SK-MEL-5 (cell line): ENCODE measurements around the gene PCBP3. TPM values are rescaled to one million over a fixed set of nuclear protein-coding genes. Genes with fewer than 3 reads are reported as not detected.
"Not testable (repeated sequence)": the region's sequence is repeated elsewhere in the genome, so short reads cannot be mapped to it uniquely, and the experiment has no call there.

Experiments
- DNase-seq: peaks from one replicate; pipeline ENCODE4 v3.0.0-alpha.2; 2016; ENCODE audit warnings: low read depth, low spot score
- in situ Hi-C: cut with HindIII; loops from 2 replicates; pipeline ENCODE4 v1.10.0; 2016; ENCODE audit warnings: low sequenced_read_pairs, high pct_unique_total_duplicates, low pct_unique_long_range_greater_than_20kb
- total RNA-seq: library from RNA; depleted of rRNA; stranded (reverse); fragments of >200 nt; shearing (Covaris generic); gene quantifications from 2 replicates; pipeline ENCODE4 v1.2.3, GENCODE V29; 2014

Gene PCBP3
- total RNA-seq, 1 experiment from 2014 or later, result not detected

DNA sequence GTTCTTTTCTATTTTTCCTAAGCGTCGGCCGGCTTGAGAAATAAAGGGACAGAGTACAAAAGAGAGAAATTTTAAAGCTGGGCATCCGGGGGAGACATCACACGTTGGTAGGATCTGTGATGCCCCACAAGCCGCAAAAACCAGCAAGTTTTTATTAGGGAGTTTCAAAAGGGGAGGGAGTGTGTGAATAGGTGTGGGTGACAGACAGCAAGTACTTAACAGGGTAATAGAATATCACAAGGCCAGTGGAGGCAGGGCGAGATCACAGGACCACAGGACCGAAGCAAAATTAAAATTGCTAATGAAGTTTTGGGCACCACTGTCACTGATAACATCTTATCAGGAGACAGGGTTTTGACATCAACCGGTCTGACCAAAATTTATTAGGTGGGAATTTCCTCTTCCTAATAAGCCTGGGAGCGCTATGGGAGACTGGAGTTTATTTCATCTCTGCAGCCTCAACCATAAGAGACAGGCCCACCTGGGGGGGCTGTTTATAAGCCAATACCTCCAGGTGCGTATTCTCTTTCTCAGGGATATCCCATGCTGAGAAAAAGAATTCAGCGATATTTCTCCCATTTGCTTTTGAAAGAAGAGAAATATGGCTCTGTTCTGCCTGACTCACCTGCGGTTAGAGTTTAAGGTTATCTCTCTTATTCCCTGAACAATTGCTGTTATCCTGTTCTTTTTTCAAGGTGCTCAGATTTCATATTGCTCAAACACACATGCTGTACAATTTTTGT is 332.3 kb downstream of the PCBP3 start:
- DNase-seq, in situ Hi-C loops: not testable (repeated sequence)

DNA sequence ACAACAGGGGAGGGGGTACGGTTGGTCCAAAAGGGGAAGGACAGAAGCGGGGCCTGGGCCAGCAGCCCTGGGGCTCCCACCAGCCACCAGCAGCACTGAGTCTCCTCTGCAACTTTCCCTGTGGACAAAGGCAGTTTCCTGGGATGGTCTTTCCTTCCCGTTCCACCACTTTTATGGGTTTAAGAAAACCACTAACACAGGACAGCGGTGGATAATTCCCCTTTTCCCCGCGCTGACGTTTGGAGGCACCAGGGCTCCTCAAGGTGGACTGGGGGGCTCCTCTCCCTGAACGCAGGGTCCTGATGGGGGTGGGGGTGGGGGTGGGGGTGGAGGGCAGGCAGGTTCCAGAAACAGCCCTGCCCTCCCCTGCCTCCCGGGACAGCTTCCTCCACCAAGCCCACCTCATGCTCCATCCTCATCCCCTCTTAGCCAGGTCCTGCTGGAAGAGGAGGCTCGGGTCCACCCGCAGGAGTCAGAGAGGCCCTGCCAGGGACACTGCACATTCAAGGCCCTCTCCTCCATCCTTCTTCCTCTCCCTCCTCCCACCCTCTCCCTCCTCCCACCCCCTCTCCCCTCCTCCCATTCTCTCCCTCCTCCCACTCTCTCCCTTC is 333.3 kb downstream of the PCBP3 start:
- DNase-seq, result no peak
- in situ Hi-C loops, result no loop called here

DNA sequence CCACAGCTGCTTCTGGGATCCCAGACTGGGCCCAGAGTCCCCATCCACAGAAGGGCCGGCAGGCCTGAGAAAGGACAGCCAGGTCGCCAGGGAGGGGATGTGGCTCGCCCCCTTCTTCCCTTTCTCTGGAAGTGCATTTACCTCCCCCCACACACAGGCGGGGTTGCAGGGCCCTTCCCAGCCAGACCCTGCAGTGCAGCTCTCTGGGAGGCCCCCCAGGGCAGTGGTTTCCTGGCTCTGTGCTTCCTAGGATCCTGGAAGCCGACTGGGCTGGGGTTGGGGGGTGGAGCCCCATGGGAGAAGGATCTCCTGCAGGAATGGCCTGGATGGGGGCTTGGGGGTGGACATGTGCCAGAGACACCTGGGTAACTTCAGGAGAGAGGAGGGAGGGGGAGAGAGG is 333.9 kb downstream of the PCBP3 start:
- in situ Hi-C loops, result no loop called here
- no peak for DNase-seq

DNA sequence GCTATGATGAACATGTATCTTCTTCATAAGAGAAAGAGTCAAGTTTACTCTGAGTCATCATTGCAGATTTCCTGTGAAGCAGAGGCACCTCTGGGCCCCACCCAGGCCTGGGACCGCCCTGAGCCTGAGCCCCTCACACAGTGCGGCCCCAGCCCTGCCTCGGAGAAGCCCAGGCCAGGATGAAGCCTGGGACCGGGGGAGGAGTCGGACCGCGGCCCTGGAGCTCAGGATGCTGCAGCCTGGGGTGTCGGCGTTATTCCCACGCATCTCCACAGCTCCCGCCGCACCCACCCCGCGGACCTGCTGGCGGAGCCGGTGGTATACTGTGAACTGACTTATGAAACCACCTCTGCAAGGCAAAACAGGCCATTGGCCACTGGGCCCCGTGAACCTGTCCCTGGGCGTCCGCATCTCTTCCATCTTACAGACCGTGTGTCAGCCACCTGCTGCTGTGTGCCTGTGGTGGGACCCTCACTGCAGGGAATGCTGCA is 335.7 kb downstream of the PCBP3 start:
- no peak for DNase-seq
- in situ Hi-C loops, result no loop called here

DNA sequence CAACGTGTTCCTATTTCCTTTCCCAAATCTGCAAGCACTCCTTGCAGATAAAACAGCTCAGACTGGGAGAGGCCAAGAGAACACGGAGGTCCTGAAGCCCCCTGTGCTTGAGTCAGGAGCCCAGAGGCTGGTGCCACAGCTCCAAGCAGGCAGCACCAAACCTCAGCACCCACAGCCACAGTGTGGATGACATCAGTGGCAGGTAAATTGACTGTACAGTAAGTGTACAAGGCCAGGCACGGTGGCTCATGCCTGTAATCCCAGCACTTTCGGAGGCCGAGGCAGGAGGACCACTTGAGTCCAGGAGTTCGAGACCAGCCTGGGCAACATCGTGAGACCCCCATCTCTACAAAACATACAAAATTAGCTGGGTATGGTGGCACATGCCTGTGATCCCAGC is 336.1 kb downstream of the PCBP3 start:
- in situ Hi-C loops, result no loop called here
- no peak for DNase-seq

DNA sequence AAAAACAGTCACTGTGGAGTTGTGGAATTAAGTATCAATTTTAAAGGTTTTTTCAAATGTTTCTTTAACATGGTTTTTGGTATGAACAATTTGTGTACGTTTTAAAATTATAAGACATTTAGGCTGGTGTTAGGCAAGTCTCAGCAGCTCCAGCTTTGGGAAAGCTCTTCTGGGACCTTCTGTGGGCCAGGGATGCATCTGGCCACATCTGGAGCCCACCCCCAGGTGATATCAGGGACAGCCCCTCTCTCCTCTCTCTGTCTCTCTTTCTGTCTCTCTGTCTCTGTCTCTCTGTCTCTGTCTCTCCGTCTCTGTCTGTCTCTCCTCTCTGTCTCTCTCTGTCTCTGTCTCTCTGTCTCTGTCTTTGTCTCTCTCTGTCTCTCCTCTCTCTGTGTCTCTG is 336.7 kb downstream of the PCBP3 start:
- DNase-seq, result no peak
- in situ Hi-C loops, result no loop called here

DNA sequence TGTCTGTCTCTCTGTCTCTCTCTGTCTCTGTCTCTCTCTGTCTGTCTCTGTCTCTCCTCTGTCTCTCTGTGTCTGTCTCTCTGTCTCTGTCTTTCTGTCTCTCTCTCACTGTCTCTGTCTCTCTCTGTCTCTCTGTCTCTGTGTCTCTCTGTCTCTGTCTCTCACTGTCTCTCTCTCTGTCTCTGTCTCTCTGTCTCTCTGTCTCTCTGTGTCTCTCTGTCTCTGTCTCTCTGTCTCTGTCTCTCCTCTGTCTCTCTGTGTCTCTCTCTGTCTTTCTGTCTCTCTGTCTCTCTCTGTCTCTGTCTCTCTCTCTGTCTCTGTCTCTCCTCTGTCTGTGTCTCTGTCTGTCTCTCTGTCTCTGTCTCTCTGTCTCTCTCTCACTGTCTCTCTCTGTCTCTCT is 337.2 kb downstream of the PCBP3 start:
- in situ Hi-C loops, result no loop called here
- no peak for DNase-seq

DNA sequence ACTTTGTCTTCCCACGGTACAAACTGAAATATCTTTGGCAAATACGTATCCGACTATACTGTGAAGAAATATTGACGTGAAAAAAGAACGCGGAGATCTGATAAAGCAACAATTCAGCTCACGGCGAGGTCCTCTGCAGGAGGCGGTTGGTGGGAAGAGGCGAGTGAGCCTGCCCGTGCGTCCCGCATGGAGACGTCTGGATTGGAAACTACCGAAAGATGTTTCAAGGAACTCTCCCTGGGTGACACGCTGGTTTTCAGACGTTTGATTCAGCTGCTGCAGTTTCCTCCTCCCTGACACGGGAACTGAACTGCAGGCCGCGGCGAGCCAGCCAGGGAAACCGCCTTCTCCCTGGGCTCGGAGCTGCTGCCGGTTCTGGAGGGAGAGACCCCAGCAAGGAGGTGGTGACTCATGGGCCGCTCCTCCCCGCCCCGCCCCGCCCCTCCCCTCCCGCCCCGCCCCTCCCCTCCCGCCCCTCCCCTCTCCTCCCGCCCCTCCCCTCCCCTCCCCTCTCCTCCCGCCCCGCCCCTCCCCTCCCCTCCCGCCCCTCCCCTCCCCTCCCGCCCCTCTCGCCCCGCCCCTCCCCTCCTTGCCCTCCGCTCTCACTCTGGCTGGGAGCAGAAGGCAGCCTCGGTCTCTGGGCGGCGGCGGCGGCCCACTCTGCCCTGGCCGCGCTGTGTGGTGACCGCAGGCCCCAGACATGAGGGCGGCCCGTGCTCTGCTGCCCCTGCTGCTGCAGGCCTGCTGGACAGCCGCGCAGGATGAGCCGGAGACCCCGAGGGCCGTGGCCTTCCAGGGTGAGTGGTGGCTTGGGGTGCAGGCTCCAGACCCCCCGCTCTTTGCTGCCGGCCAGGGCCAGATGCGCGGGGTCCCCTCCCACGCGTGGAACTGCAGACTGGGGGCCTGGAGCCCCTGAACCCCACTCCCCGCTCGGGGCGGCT is 337.9 kb downstream of the PCBP3 start, which contains the start of gene COL6A1:
Gene COL6A1, plus strand, starts transcription at position 620 of the 941 bp plus-strand sequence. Its CDS starts 81 bp downstream, at position 701.
- in situ Hi-C loops, result no loop called here
- DNase-seq, result peak; percentile 55

DNA sequence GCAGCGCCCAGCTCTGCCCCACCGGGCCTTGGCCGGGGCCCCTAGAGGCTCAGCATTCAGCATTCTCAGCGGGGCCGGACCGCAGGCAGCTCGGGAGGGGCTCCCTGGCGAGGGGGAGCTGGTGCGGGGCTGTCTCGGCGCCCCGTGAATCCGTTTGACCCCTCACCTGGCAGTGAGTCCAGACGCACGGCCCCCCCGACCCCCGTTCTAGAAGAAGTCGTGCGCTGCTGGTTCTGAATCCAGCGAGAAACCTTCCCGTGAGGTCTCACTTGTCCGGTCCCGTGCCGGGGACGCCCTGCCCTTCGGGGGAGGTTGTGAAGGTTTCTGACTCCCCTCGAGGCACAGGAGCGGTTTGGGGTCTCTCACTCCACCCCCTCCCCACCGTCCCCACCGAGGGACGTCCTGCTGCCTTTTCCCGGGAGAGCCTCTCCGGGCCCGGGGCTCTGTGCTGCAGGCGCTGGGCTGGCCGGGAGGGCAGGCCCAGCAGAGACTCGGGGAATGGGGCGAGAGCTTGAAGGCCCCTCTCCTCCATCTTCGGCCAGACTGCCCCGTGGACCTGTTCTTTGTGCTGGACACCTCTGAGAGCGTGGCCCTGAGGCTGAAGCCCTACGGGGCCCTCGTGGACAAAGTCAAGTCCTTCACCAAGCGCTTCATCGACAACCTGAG is 338.7 kb downstream of the PCBP3 start:
- in situ Hi-C loops, result no loop called here
- no peak for DNase-seq

DNA sequence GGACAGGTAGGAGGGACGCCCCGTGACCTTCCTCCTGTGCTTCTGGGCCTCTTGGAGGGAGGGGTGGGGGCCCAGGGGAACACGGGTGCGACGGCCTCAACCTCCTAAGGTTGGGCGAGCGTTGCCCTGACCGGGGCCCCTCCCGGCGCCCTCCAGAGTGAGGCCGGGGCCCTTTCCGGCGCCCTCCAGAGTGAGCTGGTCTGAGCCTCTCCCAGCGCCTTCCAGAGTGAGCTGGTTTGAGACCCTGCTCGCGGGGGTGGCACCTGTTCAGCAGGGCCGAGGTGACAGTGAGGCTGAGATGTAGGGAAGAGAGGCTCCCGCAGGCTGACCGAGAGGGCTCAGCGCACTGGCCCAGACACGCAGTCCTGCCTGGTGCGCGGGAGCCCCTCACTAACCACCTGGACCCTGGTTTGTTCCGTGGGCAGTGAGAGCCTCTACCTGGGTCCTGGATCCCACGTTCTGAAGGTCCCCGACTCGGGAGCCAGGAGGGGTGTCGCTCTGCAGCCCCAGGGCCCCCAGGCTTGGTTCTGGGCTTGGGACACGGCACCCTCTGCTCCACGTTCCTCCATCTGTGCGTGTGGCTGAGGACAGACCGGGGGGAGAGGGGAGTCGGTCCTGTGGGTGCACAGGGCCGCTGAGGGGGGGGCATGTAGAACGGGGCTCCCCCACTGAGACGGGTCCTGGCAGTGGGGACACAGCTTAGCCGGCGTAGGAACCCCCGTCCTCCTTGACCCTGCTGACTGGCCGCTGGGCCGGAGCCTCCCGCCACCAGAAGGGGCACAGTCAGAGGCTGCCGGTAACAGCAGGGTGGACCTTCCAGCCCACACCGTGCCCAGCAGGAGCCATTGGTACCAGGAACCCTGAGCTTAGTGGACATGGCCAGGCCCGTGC is 339.5 kb downstream of the PCBP3 start:
- in situ Hi-C loops, result no loop called here
- DNase-seq, result no peak

DNA sequence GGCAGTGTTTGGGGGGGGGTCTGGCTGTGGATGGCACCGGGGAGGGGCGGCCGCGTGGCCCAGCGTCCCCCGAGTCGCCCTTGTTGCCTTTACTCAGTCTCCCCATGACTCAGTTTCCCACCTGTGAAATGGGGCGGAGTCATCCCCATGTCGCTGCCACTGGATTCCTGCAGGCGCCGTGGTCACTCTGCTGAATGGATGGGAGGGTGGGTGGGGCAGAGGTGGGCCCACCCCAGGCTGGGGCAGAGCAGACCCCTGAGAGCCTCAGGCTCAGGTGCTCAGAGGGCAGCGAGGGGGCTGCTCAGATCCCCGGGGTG is 340.1 kb downstream of the PCBP3 start:
- no peak for DNase-seq
- in situ Hi-C loops, result no loop called here

DNA sequence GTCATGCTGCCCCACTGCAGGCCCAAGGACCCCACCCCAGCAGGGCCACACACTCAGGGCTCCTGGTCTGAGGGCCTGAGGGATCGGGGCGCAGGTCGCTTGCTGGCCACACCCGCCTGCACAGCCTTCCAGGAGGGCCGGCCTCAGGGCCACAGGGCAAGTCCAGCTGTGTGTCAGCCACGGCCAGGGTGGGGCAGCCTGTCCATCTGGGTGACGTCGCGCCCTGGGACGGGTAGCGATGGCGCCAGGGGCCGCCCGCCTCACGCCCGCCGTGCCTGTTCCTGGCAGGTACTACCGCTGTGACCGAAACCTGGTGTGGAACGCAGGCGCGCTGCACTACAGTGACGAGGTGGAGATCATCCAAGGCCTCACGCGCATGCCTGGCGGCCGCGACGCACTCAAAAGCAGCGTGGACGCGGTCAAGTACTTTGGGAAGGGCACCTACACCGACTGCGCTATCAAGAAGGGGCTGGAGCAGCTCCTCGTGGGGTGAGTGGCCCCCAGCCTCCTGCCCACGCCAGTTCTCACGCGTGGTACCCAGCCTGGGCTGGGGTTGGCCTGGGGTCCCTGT is 340.5 kb downstream of the PCBP3 start:
- in situ Hi-C loops, result no loop called here

DNA sequence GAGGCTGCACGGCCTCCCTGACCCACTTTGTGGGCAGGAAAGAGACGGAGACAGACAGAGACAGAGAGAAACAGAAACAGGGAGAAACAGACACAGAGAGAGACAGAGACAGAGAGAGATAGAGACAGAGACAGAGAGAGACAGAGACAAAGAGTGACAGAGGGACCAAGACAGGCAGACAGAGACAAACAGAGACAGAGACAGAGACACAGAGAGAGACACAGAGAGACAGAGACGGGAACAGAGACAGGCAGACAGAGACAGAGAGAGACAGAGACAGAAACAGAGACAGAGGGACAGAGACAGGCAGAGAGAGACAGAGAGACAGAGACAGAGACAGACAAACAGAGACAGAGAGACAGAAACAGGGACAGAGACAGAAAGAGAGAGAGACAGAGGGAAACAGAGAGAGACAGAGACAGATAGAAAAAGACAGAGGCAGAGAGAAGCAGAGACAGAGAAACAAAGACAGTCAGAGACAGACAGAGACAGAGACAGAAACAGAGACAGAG is 341.1 kb downstream of the PCBP3 start:
- in situ Hi-C loops, result no loop called here
- no peak for DNase-seq

More for the DNA sequence above, 340.5 kb downstream of the PCBP3 start:
- no peak for DNase-seq

DNA sequence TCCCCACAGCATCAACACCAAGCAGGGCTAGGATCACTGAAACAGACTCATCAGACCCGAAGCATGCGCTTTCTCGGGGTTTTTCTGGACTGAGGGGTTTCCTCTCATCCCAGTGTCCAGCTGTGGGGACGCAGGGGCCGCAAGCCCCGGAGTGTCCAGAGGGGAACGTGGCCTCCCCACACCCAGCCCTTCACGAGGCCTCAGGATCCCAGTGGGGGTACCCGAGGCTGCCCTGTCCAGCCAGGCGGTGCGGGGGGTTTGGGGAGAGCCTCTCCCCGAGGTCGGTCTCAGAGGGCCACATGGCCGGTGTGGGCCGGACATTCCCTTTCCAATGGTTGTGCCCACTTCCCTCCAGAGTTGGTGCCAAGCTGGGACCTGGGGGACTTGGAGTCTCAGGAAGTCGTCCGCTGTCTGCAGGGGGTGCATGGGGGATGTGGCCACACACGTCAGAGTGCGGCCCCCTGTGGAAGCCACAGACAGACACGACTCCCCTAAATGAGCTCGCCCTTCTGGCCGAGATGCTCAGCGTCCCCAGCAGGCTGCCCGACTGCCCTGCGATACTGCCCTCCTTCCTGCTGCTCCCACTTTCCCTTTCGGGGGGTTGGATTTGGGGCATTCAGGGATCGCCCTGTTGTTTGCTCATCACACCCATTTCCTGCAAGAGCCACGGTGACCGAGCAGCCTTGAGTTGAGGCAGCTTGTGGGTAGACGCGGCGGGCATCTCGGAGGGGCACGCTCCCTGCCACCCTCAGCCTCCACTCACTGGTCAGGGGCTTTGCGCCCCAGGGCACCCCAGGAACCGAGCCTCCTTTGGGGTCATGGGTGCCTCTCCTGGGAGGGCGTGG is 342.2 kb downstream of the PCBP3 start:
- in situ Hi-C loops, result no loop called here
- no peak for DNase-seq

DNA sequence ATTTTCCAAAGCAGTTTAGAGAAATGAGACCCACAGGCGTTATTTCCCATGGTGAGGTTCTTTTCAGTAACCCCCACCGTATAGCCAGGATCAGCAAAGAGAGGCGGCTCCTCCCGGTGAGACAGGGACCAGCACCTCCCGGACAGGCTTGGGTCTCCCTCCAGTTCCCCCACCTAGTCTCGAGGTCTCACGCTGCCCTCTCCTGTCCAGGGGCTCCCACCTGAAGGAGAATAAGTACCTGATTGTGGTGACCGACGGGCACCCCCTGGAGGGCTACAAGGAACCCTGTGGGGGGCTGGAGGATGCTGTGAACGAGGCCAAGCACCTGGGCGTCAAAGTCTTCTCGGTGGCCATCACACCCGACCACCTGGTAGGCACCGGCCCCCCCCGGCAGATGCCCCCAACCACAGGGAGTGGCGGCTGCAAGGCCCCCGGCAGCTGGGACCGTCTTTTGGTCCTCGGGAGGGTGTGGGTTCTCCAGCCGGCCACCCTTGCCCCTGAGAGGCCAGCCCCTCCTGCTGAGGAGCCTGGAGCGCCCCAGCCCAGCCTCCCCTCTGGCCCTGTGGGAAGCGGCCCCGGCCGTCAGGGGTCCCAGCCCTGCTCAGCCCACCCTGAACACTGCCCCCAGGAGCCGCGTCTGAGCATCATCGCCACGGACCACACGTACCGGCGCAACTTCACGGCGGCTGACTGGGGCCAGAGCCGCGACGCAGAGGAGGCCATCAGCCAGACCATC is 343.0 kb downstream of the PCBP3 start:
- DNase-seq, result no peak
- in situ Hi-C loops, result no loop called here
